Loucy (cell line): ENCODE data around the gene PSEN1.

Source experiments
- CTCF ChIP-seq: fragments of 200-600 bp; sonication (generic); conservative IDR thresholded peaks from 2 replicates; pipeline ENCODE4 v1.5.1; 2014; ENCODE audit warnings: mild to moderate bottlenecking, antibody characterized with exemption, low read length
- EZH2phosphoT487 ChIP-seq: fragments of 200-600 bp; IDR thresholded peaks from 2 replicates; pipeline ENCODE4 v1.6.1; 2018; ENCODE audit warnings: antibody characterized with exemption, mild to moderate bottlenecking, moderate library complexity, borderline replicate concordance

GRCh38 chr14:73269729-73270531 lies 133.6 kb downstream of the PSEN1 start:
- TF ChIP-seq CTCF: no peak
- TF ChIP-seq EZH2phosphoT487: no peak
